Liver (tissue), 3 donors: ENCODE measurements around the gene XRN1.

Source experiments
- FOXA1 ChIP-seq: IDR thresholded peaks from 2 replicates; pipeline ENCODE4 v1.6.1; 2016; ENCODE audit warnings: antibody characterized with exemption
- HNF4G ChIP-seq: IDR thresholded peaks from 2 replicates; pipeline ENCODE4 v1.6.1; 2016; ENCODE audit warnings: antibody characterized with exemption
- NR2F2 ChIP-seq: IDR thresholded peaks from 2 replicates; pipeline ENCODE4 v1.6.1; 2016; ENCODE audit warnings: antibody characterized with exemption
- RAD21 ChIP-seq, 2 donors: IDR thresholded peaks; 2 replicates each; pipeline ENCODE4 v1.6.1; 2016; ENCODE audit warnings: antibody characterized with exemption in 2 of 2, mild to moderate bottlenecking in 2 of 2
- YY1 ChIP-seq: IDR thresholded peaks from 2 replicates; pipeline ENCODE4 v1.6.1; 2016; ENCODE audit warnings: antibody characterized with exemption, mild to moderate bottlenecking
- TF ChIP-seq, protein P1 (sequence below): fragments of 150-350 bp; IDR thresholded peaks from 2 replicates; pipeline ENCODE4 v1.5.1; 2017; ENCODE audit warnings: improper control_type of control experiment, low read depth, low read length; ENCODE audit not compliant: missing input control
- TF ChIP-seq, protein P2 (sequence below): IDR thresholded peaks from 2 replicates; pipeline ENCODE4 v1.6.1; 2016; ENCODE audit warnings: antibody characterized with exemption
- TF ChIP-seq, protein P3 (sequence below): IDR thresholded peaks from 2 replicates; pipeline ENCODE4 v1.6.1; 2016; ENCODE audit warnings: antibody characterized with exemption
- donor health status: healthy.
- donor health status: healthy.

DNA sequence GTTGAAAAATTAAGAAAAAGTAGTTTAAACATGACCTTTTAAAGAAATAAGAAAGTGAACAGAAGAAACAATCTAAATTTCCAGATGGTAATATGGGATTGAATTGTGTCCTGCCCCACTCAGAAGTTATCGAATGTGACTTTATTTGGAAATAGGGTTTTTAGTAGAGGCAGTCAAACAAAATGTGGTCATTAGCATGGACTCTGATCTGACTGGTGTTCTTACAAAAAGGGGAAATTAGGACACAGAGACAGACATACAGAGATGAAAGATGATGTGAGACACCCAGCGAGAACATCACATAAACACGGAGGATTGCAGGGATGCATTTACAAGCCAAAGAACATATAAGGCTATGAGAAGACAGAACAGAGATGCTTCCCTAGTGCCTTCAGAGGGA lies 73.2 kb downstream of the XRN1 start:
- TF ChIP-seq HNF4G = no peak
- TF ChIP-seq, protein P1, sequence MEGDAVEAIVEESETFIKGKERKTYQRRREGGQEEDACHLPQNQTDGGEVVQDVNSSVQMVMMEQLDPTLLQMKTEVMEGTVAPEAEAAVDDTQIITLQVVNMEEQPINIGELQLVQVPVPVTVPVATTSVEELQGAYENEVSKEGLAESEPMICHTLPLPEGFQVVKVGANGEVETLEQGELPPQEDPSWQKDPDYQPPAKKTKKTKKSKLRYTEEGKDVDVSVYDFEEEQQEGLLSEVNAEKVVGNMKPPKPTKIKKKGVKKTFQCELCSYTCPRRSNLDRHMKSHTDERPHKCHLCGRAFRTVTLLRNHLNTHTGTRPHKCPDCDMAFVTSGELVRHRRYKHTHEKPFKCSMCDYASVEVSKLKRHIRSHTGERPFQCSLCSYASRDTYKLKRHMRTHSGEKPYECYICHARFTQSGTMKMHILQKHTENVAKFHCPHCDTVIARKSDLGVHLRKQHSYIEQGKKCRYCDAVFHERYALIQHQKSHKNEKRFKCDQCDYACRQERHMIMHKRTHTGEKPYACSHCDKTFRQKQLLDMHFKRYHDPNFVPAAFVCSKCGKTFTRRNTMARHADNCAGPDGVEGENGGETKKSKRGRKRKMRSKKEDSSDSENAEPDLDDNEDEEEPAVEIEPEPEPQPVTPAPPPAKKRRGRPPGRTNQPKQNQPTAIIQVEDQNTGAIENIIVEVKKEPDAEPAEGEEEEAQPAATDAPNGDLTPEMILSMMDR = no peak
- TF ChIP-seq RAD21 (IDR thresholded peaks at IDR 0.05) = no peak
- TF ChIP-seq, protein P2, sequence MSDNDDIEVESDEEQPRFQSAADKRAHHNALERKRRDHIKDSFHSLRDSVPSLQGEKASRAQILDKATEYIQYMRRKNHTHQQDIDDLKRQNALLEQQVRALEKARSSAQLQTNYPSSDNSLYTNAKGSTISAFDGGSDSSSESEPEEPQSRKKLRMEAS = no peak
- TF ChIP-seq, protein P3, sequence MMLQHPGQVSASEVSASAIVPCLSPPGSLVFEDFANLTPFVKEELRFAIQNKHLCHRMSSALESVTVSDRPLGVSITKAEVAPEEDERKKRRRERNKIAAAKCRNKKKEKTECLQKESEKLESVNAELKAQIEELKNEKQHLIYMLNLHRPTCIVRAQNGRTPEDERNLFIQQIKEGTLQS = no peak
- TF ChIP-seq FOXA1 = no peak
- TF ChIP-seq YY1 = no peak
- TF ChIP-seq NR2F2 = no peak
